Activated CD8-positive, alpha-beta memory T cell treated with anti-CD3 and anti-CD28 coated beads for 36 hours (primary cell): ENCODE data around the gene CDK11B. TPM values are rescaled to one million over a fixed set of nuclear protein-coding genes. Genes with fewer than 3 reads are reported as not detected.
"Not testable (repeated sequence)": the region's sequence is repeated elsewhere in the genome, so short reads cannot be mapped to it uniquely, and the experiment has no call there.

Source experiments
- CTCF ChIA-PET: fragments of 350-600 bp; sonication (Branson Sonifier 250); formaldehyde crosslinking; loops from one replicate; lab custom pipeline; 2021; ENCODE audit warnings: antibody characterized with exemption; lab: Charles Lee
- POLR2A ChIA-PET: fragments of 350-600 bp; sonication (Branson Sonifier 250); formaldehyde crosslinking; loops from one replicate; lab custom pipeline; 2021; ENCODE audit warnings: antibody characterized with exemption; lab: Charles Lee
- total RNA-seq, 2 experiments: library from RNA; stranded (reverse); gene quantifications; one replicate each; pipeline ENCODE4 v1.2.3, GENCODE V29; 2021

Gene CDK11B
- total RNA-seq, 2 experiments from 2014 or later = 41.1 to 44.3 TPM

- POLR2A ChIA-PET = interaction anchor here (0.5 kb wide), 1 partner anchor 17 kb away, joined by 6 read pairs; no protein-coding TSS in a partner anchor
Observed at GRCh38 chr1:1597275-1597930, 61.4 kb downstream of the CDK11B start.

GRCh38 chr1:1596493-1597274 lies 62.1 kb downstream of the CDK11B start:
- CTCF ChIA-PET = no interaction called here

More at GRCh38 chr1:1597275-1597930, 61.4 kb downstream of the CDK11B start:
- CTCF ChIA-PET = no interaction called here

GRCh38 chr1:1595341-1595740 lies 63.5 kb downstream of the CDK11B start:
- POLR2A ChIA-PET, CTCF ChIA-PET: not testable (repeated sequence)

More at GRCh38 chr1:1596493-1597274, 62.1 kb downstream of the CDK11B start:
- POLR2A ChIA-PET = interaction anchor here (0.5 kb wide), 1 partner anchor 17 kb away, joined by 6 read pairs; no protein-coding TSS in a partner anchor

- POLR2A ChIA-PET = no interaction called here
- CTCF ChIA-PET = interaction anchor here (1.0 kb wide), 1 partner anchor 7 kb away, joined by 3 read pairs; no protein-coding TSS in a partner anchor
Observed at GRCh38 chr1:1594602-1595260, 64.1 kb downstream of the CDK11B start.

- CTCF ChIA-PET = interaction anchor here (1.0 kb wide), 1 partner anchor 8 kb away, joined by 3 read pairs; no protein-coding TSS in a partner anchor
- POLR2A ChIA-PET = no interaction called here
Observed at GRCh38 chr1:1593834-1594601, 64.8 kb downstream of the CDK11B start.

GRCh38 chr1:1591452-1591851 lies 67.4 kb downstream of the CDK11B start:
- ChIA-PET POLR2A (no interaction called here), CTCF (no interaction called here)

Other genes starting within 250 kb of the CDK11B start
- gene ANKRD65, start 237.7 kb downstream of the CDK11B start, total RNA-seq = not detected
- 1 to 10 TPM in 1 of 2 experiments, under 1 TPM in 1; 0.89 to 1.2 TPM for gene VWA1, start 223.3 kb downstream of the CDK11B start, total RNA-seq
- 1 to 10 TPM; 1.0 to 1.3 TPM for gene ATAD3C, start 209.3 kb downstream of the CDK11B start, total RNA-seq
- 10 to 100 TPM; 82.9 to 93.1 TPM for gene ATAD3B, start 187.2 kb downstream of the CDK11B start, total RNA-seq
- gene ATAD3A, start 146.8 kb downstream of the CDK11B start, total RNA-seq = 10 to 100 TPM; 92.8 to 97.5 TPM
- under 1 TPM in 1 of 2 experiments, not detected in 1; 0.48 TPM for gene TMEM240, start 118.4 kb downstream of the CDK11B start, total RNA-seq
- 100 to 1,000 TPM; 121 to 126 TPM for gene SSU72, start 84.1 kb downstream of the CDK11B start, total RNA-seq
- 1 to 10 TPM; 3.0 to 3.2 TPM for gene FNDC10, start 58.9 kb downstream of the CDK11B start, total RNA-seq
- gene MIB2, start 43.5 kb downstream of the CDK11B start, total RNA-seq = 10 to 100 TPM; 40.5 to 41.3 TPM
- 1 to 10 TPM; 2.1 to 2.7 TPM for gene MMP23B, start 26.8 kb downstream of the CDK11B start, total RNA-seq
- gene SLC35E2B, start 33.8 kb upstream of the CDK11B start, total RNA-seq = 10 to 100 TPM; 23.5 to 24.5 TPM
- 10 to 100 TPM; 62.4 to 64.7 TPM for gene CDK11A, start 65.4 kb upstream of the CDK11B start, total RNA-seq
- 10 to 100 TPM; 82.6 to 84.5 TPM for gene NADK, start 119.5 kb upstream of the CDK11B start, total RNA-seq
- gene GNB1, start 232.1 kb upstream of the CDK11B start, total RNA-seq = 100 to 1,000 TPM; 420 to 435 TPM